Osteocyte (in vitro differentiated cells): Measurements from ENCODE around the gene SMOC2. TPM values are rescaled to one million over a fixed set of nuclear protein-coding genes. Genes with fewer than 3 reads are reported as not detected.

Source experiments
- DNase-seq: peaks from one replicate; pipeline ENCODE4 v3.0.0; 2021; ENCODE audit warnings: mixed read lengths; ENCODE audit not compliant: unreplicated experiment; ENCODE audit errors: extremely low spot score
- H3K27ac Mint-ChIP-seq: one replicate; pipeline ENCODE4 v1.8.0; 2021; ENCODE audit warnings: mild to moderate bottlenecking, mixed read lengths; ENCODE audit not compliant: unreplicated experiment
- H3K27me3 Mint-ChIP-seq: one replicate; pipeline ENCODE4 v1.8.0; 2021; ENCODE audit warnings: mixed read lengths; ENCODE audit not compliant: unreplicated experiment
- H3K36me3 Mint-ChIP-seq: one replicate; pipeline ENCODE4 v1.8.0; 2021; ENCODE audit warnings: mixed read lengths; ENCODE audit not compliant: unreplicated experiment
- H3K4me1 Mint-ChIP-seq: one replicate; pipeline ENCODE4 v1.8.0; 2021; ENCODE audit warnings: mixed read lengths; ENCODE audit not compliant: unreplicated experiment
- H3K4me3 Mint-ChIP-seq: one replicate; pipeline ENCODE4 v1.8.0; 2021; ENCODE audit warnings: mild to moderate bottlenecking, moderate library complexity, mixed read lengths; ENCODE audit not compliant: unreplicated experiment
- H3K9me3 Mint-ChIP-seq: one replicate; pipeline ENCODE4 v1.8.0; 2021; ENCODE audit warnings: mixed read lengths; ENCODE audit not compliant: unreplicated experiment
- CTCF ChIP-seq: fragments of 200-600 bp; sonication (generic); IDR thresholded peaks from 2 replicates; pipeline ENCODE4 v1.5.0; 2021; ENCODE audit warnings: antibody characterized with exemption, mild to moderate bottlenecking, moderate library complexity
- total RNA-seq: library from RNA; stranded (reverse); gene quantifications from 2 replicates; pipeline ENCODE4 v1.2.1, GENCODE V29; 2021

The SMOC2 gene
- total RNA-seq, 1 donor from 2014 or later: 11.6 TPM

- peaks cover 6% of the 10 kb centered on the region for H3K27me3 Mint-ChIP-seq
- DNase-seq: no peak
- peaks cover 3% of the 10 kb centered on the region for H3K9me3 Mint-ChIP-seq
- no peaks in the 10 kb centered on the region for H3K4me1 Mint-ChIP-seq
- TF ChIP-seq CTCF: no peak
- H3K36me3 Mint-ChIP-seq: peaks cover 2% of the 10 kb centered on the region
- no peak overlapping the region for H3K27ac Mint-ChIP-seq
- H3K4me3 Mint-ChIP-seq: no peak overlapping the region
Measured at GRCh38 chr6:168631564-168631963, 190.6 kb downstream of the SMOC2 start.

GRCh38 chr6:168632694-168633093 is 191.7 kb downstream of the SMOC2 start:
- Mint-ChIP-seq H3K9me3 (peaks cover 3% of the 10 kb centered on the region), H3K36me3 (peaks cover 2% of the 10 kb centered on the region), H3K27ac (no peak overlapping the region), H3K4me1 (no peaks in the 10 kb centered on the region), H3K27me3 (peaks cover 6% of the 10 kb centered on the region), H3K4me3 (no peak overlapping the region)
- no peak for TF ChIP-seq CTCF
- no peak for DNase-seq

- H3K4me1 Mint-ChIP-seq: no peaks in the 10 kb centered on the region
Measured at GRCh38 chr6:168634541-168635328, 193.8 kb downstream of the SMOC2 start.

DNA sequence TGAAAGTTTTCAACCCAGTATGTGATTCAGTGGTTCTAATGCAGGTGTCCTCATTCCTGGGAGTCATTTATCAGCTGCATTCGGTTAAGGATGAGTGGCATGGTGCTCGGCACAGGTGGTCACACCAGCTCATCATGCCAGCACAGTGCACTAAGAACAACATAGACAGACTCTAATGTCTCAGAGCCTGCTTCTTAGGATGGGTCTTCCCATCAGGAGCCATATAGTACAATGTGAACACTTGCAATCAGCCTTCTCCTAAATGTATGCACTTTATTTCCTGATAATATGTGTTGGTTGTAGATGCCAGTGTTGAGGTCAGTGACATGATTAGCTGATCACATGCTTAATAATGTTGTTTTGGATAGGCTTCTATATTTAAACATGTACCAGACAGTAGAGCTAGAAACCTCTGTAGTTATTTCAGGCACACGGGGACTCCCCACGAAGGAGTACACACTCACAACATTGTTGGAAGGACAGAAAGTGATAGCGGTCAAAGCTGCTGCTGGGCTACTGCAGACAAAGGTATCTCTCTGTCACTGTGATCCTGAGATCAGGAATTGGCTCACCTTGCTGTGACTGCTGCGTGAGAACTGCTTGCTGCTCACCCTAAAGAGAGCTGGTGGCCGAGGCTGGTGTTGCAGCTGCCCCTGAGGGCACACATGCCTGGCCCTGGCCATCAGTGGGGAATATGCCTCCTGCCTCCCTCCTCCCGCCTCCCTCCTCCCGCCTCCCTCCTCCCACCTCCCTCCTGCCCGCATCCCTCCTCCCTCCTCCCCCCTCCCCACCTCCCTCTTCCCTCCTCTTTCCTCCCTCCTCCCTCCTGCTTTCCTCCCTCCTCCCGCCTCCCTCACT is 195.4 kb downstream of the SMOC2 start:
- H3K4me3 Mint-ChIP-seq: no peak overlapping the region
- DNase-seq: no peak
- H3K36me3 Mint-ChIP-seq: peaks cover 2% of the 10 kb centered on the region
- TF ChIP-seq CTCF: no peak
- no peak overlapping the region for H3K27ac Mint-ChIP-seq
- peaks cover 3% of the 10 kb centered on the region for H3K27me3 Mint-ChIP-seq
- H3K9me3 Mint-ChIP-seq: peaks cover 3% of the 10 kb centered on the region
- peaks cover 10% of the 10 kb centered on the region for H3K4me1 Mint-ChIP-seq

More at GRCh38 chr6:168634541-168635328, 193.8 kb downstream of the SMOC2 start:
- DNase-seq: no peak
- H3K4me3 Mint-ChIP-seq: no peak overlapping the region
- H3K27me3 Mint-ChIP-seq: peaks cover 6% of the 10 kb centered on the region
- H3K9me3 Mint-ChIP-seq: peaks cover 3% of the 10 kb centered on the region
- H3K27ac Mint-ChIP-seq: no peak overlapping the region
- TF ChIP-seq CTCF: no peak
- H3K36me3 Mint-ChIP-seq: peaks cover 2% of the 10 kb centered on the region

DNA sequence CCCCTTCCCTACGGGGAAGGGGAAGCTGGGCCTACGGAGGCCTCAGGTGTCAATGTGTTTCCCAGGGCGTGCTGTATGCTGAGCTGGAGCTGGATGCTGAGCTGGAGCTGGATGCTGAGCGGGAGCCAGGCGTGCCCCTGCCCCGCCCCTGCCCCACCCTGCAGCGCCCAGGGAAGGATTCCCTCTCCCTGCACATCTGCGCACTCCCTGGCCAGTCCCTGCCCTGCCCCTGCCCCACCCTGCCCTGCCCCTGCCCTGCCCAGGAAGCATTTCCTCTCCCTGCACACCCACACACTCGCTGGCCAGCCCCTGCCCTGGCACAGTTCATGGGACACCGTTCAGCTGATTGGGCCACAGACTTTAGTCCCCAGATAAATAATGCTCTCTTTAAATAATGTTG is 196.8 kb downstream of the SMOC2 start:
- Mint-ChIP-seq H3K4me3 (no peak overlapping the region), H3K9me3 (peaks cover 3% of the 10 kb centered on the region), H3K27ac (no peak overlapping the region), H3K27me3 (peaks cover 3% of the 10 kb centered on the region), H3K36me3 (peaks cover 2% of the 10 kb centered on the region), H3K4me1 (peaks cover 13% of the 10 kb centered on the region)
- no peak for DNase-seq
- no peak for TF ChIP-seq CTCF
